Limb (tissue), 2 donors: ENCODE data around the gene RAPGEF4.
"Not testable (repeated sequence)": the region's sequence is repeated elsewhere in the genome, so short reads cannot be mapped to it uniquely, and the experiment has no call there.

Source experiments
- DNase-seq, 2 donors: peaks; one replicate each; pipeline ENCODE4 v3.0.0-alpha.2; 2016; ENCODE audit errors: extremely low spot score in 2 of 2

Gene RAPGEF4

DNA sequence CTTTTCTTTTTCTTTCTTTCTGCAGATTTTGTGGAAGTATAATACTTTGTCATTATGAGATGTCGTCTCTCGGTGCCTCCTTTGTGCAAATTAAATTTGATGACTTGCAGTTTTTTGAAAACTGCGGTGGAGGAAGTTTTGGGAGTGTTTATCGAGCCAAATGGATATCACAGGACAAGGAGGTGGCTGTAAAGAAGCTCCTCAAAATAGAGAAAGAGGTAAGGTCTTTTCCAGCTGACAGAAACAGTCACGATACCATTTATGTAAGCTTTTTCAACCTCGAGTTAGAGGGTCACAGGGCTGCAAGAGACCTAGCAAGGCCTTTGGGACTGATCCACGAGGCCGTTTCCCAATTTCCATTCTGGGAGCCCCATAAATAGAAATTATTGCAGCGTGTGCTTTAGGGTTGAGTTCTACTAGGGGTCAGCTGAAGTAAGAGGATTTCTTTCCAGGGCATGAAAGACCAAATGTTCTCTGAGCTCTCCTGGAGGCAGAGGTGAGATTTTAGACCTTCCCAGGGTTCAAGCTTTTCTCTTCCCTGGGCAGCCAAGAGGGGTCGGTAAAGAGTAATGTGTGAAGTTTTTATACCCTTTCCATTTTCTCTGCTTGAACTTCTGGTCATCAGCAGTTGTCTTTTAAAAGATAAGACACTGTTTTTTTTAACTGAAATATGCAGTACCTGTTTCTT lies 355.5 kb downstream of the RAPGEF4 start:
- no peak for DNase-seq

DNA sequence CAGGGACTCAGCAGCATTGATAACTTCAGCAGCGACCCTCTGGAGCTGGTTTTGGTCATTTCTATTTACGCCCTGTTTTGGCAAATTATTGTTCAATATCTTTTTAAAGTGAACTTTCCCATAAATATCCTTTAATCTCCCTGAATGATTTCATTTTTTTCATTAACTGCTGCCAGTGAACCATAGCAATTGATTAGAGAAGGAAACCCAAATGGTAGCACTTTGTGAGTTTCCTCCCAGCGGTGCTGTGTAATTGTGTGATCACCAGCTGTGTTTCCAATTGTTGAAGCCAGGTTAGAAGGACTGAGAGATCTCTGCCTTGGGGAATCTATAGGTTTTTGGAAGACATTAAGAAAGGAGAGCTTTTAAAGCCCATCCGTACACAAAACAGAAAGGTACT lies 356.3 kb downstream of the RAPGEF4 start:
- DNase-seq = no peak

DNA sequence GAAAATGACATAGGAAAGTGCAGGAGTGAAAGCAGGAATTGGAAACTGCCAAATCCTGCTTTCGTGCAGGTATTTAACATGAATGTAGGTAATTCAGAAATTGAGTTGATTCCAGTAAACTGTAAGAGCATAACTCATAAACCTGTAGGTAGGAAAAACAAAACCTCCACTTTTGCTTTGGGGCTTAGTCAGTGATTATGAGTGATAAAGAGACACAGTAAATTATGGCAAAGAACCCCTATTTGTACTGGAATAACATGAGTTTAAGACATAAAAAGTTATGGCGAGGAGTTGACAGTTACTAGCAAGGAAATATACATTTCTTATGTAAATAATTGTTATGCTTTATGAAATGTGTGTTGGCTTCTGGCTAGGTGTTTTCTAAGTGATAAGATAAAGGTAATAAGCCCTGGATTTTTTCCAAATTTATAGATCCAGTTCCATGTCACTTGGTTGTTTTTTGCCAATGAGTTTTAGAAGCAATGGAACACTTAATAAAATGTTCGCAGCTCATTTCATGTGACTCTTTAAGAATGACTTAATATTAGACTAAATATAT lies 357.3 kb downstream of the RAPGEF4 start:
- DNase-seq = no peak

DNA sequence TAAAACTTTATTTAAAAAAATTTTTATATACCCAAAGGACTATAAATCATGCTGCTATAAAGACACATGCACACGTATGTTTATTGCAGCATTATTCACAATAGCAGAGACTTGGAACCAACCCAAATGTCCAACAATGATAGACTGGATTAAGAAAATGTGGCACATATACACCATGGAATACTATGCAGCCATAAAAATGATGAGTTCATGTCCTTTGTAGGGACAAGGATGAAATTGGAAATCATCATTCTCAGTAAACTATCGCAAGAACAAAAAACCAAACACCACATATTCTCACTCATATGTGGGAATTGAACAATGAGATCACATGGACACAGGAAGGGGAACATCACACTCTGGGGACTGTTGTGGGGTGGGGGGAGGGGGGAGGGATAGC lies 358.0 kb downstream of the RAPGEF4 start:
- not testable (repeated sequence) for DNase-seq

DNA sequence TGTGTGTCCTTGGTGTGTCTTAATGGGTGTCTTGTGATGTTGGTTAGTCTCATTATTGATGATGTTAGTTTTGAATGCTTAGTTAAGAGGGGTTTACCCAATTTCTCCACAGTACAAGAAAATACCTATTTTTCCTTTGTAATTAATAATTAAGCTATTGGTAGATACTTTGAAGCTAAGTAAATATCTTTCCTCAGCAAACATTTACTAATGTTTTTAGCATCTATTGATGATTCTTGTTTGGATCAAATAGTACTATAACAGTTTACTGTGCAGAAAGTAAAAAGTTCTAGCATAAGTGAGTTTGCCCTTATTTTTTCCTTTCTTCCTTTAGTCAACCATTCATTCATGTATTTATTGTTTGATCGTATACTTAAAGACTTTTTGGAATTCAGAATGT lies 359.1 kb downstream of the RAPGEF4 start:
- DNase-seq = no peak

DNA sequence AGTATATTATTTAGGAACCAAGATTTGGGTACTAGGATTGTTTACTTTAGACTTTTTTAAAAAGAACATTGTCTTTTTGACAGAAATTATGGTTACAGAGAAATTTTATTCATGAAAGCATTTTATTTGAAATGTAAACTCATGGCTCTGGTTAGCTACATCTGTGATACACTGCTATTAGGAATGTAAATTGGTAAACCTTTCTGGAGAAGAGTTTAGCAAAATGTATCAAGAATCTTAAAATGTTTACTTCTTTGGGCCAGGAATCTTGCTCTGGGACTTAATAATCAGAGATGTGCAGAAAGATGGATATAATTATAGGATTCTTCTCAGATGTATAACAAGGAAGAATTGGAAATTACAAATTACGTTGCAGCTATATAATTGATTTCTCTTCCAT lies 359.7 kb downstream of the RAPGEF4 start:
- DNase-seq = no peak

DNA sequence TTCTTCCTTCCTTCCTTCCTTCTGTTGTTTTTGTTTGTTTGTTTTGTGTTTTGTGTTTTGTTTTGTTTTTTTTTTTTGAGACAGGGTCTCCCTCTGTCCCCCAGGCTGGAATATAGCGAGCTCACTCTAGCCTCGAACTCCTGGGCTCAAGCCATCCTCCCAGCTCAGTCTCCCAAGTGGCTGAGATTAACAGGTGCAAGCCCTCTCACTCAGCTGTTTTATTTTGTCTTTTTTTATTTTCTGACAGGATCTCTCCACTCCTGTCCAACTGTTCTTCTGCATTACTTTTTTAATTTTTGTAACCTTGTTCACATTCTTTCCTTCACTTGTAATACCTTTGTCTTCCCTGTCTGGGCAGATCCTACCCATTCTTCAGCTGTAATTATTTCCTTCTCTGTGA lies 363.6 kb downstream of the RAPGEF4 start:
- DNase-seq = no peak

DNA sequence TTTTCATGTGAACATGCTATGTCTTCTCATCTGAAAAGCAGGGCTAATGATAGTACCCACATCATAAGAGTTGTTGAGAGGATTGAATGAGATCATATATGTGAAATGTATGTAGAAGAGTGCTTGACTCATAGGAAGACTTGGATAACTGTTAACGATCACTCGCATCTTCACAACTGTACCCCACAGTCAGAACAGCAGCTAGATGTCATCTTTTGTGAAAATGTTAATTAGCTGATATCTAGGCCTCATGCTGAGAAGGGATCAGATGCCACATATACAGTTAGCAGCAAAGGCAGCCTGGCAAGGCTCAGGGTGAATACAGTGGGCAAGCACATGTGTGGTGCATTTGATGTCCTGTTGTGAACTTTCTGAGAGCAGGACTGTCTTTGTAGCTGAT lies 364.2 kb downstream of the RAPGEF4 start:
- no peak for DNase-seq

DNA sequence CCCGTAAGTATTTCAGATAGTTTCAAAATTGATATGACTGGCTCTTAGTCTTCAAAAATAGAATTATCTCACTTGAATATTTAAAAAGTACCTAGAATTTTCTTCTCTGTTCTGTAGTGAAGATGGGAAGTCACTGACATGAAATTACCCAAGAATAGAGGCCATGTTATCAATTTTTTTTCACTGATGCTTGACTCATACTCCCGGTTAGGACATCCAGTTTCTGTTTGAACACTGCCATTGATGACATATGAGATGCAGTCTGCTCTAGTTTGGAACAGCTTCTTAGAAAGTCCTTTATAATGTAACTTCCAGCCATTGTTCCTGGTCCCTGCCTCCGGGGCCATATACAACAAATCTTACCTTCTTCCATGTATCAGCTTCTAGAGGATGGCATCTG lies 366.0 kb downstream of the RAPGEF4 start:
- no peak for DNase-seq
